SU-DHL-6 (cell line): ENCODE data around the gene HSPBP1.

Experiments used
- H2AFZ ChIP-seq: fragments of 200-600 bp; sonication (generic); 2 replicates; pipeline ENCODE4 v1.6.1; 2014; ENCODE audit warnings: low read depth, mild to moderate bottlenecking, moderate library complexity, mixed read lengths, antibody characterized with exemption, low read length; ENCODE audit not compliant: severe bottlenecking
- H3F3A ChIP-seq: fragments of 200-600 bp; shearing (Covaris generic); 2 replicates; pipeline ENCODE4 v1.6.0; 2016; ENCODE audit warnings: antibody characterized with exemption, mild to moderate bottlenecking; ENCODE audit not compliant: insufficient read depth
- H3K27ac ChIP-seq: fragments of 200-600 bp; sonication (generic); 2 replicates; pipeline ENCODE4 v1.5.1; 2016; ENCODE audit warnings: low read depth, mild to moderate bottlenecking, low read length, moderate library complexity, mixed read lengths
- H3K27me3 ChIP-seq: fragments of 200-600 bp; sonication (generic), shearing (Covaris generic); 2 replicates; pipeline ENCODE4 v1.6.0; 2014; ENCODE audit warnings: mild to moderate bottlenecking, low read length
- H3K36me3 ChIP-seq: fragments of 200-600 bp; sonication (generic); 2 replicates; pipeline ENCODE4 v1.6.1; 2014; ENCODE audit warnings: mild to moderate bottlenecking, low read length, mixed read lengths
- H3K4me2 ChIP-seq: fragments of 300-600, 200-600 bp; shearing (Covaris generic), sonication (generic); 2 replicates; pipeline ENCODE4 v1.6.0; 2014; ENCODE audit warnings: low read length, low read depth, mild to moderate bottlenecking; ENCODE audit not compliant: poor library complexity, severe bottlenecking
- H3K4me3 ChIP-seq: fragments of 200-600 bp; sonication (generic); 2 replicates; pipeline ENCODE4 v1.5.1; 2014; ENCODE audit warnings: antibody characterized with exemption, low read length, mild to moderate bottlenecking, mixed read lengths; ENCODE audit not compliant: insufficient read depth, poor library complexity, severe bottlenecking
- H3K79me2 ChIP-seq: fragments of 200-600 bp; sonication (generic); 2 replicates; pipeline ENCODE4 v1.6.1; 2014; ENCODE audit warnings: mild to moderate bottlenecking, low read length, moderate library complexity; ENCODE audit not compliant: insufficient read depth
- H3K9ac ChIP-seq: fragments of 200-600 bp; sonication (generic); 2 replicates; pipeline ENCODE4 v1.7.0; 2014; ENCODE audit warnings: mild to moderate bottlenecking, low read length
- H3K9me2 ChIP-seq: fragments of 200-600 bp; sonication (generic); replicated peaks from 2 replicates; pipeline ENCODE4 v1.6.1; 2014; ENCODE audit warnings: low read length; ENCODE audit not compliant: insufficient read depth
- H3K9me3 ChIP-seq: fragments of 200-600 bp; sonication (generic); 2 replicates; pipeline ENCODE4 v1.6.1; 2014; ENCODE audit warnings: low read length, mixed read lengths; ENCODE audit not compliant: insufficient read depth
- H4K20me1 ChIP-seq: fragments of 200-600 bp; sonication (generic); 2 replicates; pipeline ENCODE4 v1.6.1; 2014; ENCODE audit warnings: low read depth, mild to moderate bottlenecking, antibody characterized with exemption, low read length, moderate library complexity, mixed read lengths
- EZH2phosphoT487 ChIP-seq: fragments of 200-600 bp; sonication (generic), shearing (Covaris generic); conservative IDR thresholded peaks from 2 replicates; pipeline ENCODE4 v1.6.1; 2018; ENCODE audit warnings: mild to moderate bottlenecking, antibody characterized with exemption, low read length, moderate library complexity, mixed read lengths
- TF ChIP-seq, protein P1 (sequence below): fragments of 200-600 bp; sonication (generic); IDR thresholded peaks from one replicate; pipeline ENCODE4 v1.5.1; 2017; ENCODE audit warnings: antibody characterized with exemption, mild to moderate bottlenecking, low read length, moderate library complexity; ENCODE audit not compliant: insufficient read depth, poor library complexity, severe bottlenecking

HSPBP1 gene

DNA sequence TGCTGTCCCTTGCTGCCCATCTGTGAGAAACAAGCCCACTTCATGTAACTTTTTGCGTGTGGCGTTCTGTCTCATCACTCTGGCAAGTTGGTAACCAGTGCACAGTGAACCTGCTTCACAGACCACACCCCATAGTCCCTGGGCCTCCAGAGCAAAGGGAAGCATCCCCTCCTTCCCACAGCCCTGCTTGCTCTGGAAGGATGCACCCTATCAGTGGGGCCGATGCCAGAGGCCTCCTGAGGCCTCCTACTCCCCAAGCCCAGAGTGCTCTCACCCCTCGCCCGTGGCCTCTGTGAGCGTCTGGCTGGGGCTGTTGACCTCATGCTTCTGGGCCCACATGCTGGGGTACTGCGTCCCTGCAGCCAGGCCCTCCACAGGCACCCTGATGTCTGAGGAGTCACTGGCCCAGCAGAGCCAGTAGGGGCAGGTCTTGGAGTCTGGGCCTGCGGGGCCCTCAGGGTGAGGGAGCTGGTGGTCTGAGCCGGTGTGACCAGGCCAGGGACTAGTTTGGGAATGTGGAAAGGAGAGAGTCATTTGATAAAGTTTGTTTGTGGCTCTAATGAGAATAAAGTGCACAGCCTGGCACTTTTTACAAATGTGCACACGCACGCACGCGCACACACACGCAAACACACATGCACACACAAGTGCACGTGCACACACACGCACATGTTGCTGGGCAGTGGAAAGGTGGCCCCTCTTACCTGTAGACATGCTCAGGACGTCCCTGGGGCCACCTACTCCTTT lies 56.4 kb downstream of the HSPBP1 start:
- no peaks in the 10 kb centered on the region for H3F3A ChIP-seq
- TF ChIP-seq, protein P1, sequence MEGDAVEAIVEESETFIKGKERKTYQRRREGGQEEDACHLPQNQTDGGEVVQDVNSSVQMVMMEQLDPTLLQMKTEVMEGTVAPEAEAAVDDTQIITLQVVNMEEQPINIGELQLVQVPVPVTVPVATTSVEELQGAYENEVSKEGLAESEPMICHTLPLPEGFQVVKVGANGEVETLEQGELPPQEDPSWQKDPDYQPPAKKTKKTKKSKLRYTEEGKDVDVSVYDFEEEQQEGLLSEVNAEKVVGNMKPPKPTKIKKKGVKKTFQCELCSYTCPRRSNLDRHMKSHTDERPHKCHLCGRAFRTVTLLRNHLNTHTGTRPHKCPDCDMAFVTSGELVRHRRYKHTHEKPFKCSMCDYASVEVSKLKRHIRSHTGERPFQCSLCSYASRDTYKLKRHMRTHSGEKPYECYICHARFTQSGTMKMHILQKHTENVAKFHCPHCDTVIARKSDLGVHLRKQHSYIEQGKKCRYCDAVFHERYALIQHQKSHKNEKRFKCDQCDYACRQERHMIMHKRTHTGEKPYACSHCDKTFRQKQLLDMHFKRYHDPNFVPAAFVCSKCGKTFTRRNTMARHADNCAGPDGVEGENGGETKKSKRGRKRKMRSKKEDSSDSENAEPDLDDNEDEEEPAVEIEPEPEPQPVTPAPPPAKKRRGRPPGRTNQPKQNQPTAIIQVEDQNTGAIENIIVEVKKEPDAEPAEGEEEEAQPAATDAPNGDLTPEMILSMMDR, result no peak
- no peak for TF ChIP-seq EZH2phosphoT487
- H3K4me2 ChIP-seq, result no peak overlapping the region
- no peaks in the 10 kb centered on the region; the same call in 1 of the 2 replicates for H4K20me1 ChIP-seq
- H3K9me3 ChIP-seq, result no peaks in the 10 kb centered on the region
- H3K27ac ChIP-seq, result no peak overlapping the region
- no peak overlapping the region for H2AFZ ChIP-seq
- H3K79me2 ChIP-seq, result no peaks in the 10 kb centered on the region
- H3K27me3 ChIP-seq, result no peaks in the 10 kb centered on the region
- no peak overlapping the region for H3K4me3 ChIP-seq
- no peaks in the 10 kb centered on the region for H3K36me3 ChIP-seq
- no peak overlapping the region for H3K9ac ChIP-seq
- H3K9me2 ChIP-seq, result no peaks in the 10 kb centered on the region

DNA sequence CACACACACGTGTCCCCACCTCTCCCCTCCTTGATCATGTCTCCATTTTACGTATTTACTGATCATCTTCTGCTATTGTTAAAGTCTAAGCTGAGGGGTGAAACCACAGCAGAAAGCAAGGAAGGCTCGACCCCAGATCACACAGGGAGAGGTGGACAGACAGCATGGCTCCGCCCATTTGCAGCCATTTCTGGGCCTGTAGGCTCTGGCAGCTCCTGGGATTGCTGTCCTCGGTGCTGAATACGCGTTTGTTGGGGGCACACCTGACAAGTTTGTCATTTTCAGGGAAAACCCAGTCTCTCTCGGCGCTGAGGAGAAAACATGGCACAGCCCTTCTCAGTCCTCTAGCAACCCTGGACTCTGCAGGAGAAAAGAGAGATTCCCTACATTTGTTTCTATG lies 59.4 kb downstream of the HSPBP1 start:
- H3K4me2 ChIP-seq, result no peak overlapping the region
- no peaks in the 10 kb centered on the region for H3K79me2 ChIP-seq
- no peak overlapping the region for H2AFZ ChIP-seq
- H3K27ac ChIP-seq, result no peak overlapping the region
- no peaks in the 10 kb centered on the region for H3K9me3 ChIP-seq
- no peak for TF ChIP-seq EZH2phosphoT487
- TF ChIP-seq, protein P1, result no peak
- no peaks in the 10 kb centered on the region for H3F3A ChIP-seq
- no peak overlapping the region for H3K9ac ChIP-seq
- H3K9me2 ChIP-seq, result no peaks in the 10 kb centered on the region
- H3K4me3 ChIP-seq, result no peak overlapping the region
- no peaks in the 10 kb centered on the region for H4K20me1 ChIP-seq
- H3K36me3 ChIP-seq, result no peaks in the 10 kb centered on the region
- no peaks in the 10 kb centered on the region for H3K27me3 ChIP-seq

DNA sequence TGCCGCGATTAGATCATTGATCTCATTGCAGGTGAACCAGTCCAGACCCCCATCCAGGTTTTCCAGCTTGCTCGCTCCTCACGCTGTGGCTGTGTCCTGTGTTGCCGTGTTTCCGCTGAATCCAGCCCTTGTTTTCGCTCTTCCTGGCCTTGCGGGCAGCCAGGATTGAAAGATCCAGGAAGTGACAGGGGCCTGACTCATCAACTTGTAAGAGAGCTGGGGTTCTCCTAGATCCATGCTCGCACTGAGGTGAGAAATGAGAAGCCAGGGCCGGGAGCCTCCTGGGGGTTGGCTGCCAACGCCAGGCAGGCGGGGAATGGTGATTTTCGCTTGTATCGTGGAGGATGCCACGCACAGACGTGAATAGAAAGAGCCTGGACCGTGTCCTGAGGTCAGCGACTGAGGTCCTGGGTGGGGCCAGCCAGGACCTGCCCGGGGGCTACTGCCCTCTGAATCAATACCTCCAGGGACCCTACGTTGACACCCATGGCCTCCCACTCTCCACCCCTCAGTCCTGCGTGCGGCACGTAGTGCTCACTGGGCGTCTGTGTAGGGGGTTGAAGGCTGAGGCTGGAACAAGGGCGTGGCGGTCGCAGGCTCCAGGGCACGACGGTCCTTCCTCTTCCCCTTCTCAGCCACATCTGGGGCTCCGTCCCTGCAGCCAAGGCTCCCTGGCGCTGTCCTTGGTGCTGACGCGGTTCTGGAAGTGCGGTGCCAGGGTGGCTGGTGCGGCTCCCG lies 63.3 kb downstream of the HSPBP1 start:
- H3F3A ChIP-seq, result no peaks in the 10 kb centered on the region

More for the DNA sequence above, 63.3 kb downstream of the HSPBP1 start:
- Histone ChIP-seq H3K9me3 (peaks cover 5% of the 10 kb centered on the region; the same call in 1 of the 2 replicates), H3K27me3 (no peaks in the 10 kb centered on the region), H4K20me1 (no peaks in the 10 kb centered on the region), H3K79me2 (no peaks in the 10 kb centered on the region), H3K9ac (no peak overlapping the region), H3K4me3 (no peak overlapping the region), H3K27ac (no peak overlapping the region), H2AFZ (no peak overlapping the region), H3K36me3 (no peaks in the 10 kb centered on the region), H3K4me2 (no peak overlapping the region), H3K9me2 (no peaks in the 10 kb centered on the region)
- TF ChIP-seq, protein P1, result no peak
- no peak for TF ChIP-seq EZH2phosphoT487
